OCI-LY1 (cell line): Measurements from ENCODE around the gene ZBTB16.

Experiments
- EZH2 ChIP-seq: fragments of 200-600 bp; sonication (generic), shearing (Covaris generic); IDR thresholded peaks from 2 replicates; pipeline ENCODE4 v1.8.0; 2017; ENCODE audit warnings: borderline replicate concordance, mixed run types, mild to moderate bottlenecking, antibody characterized with exemption, low read length, moderate library complexity, mixed read lengths
- TF ChIP-seq, protein P1 (sequence below): fragments of 200-600 bp; sonication (generic), shearing (Covaris generic); IDR thresholded peaks from 2 replicates; pipeline ENCODE4 v1.5.1; 2017; ENCODE audit warnings: mild to moderate bottlenecking, antibody characterized with exemption, low read length, moderate library complexity, mixed read lengths

- TF ChIP-seq, protein P1, sequence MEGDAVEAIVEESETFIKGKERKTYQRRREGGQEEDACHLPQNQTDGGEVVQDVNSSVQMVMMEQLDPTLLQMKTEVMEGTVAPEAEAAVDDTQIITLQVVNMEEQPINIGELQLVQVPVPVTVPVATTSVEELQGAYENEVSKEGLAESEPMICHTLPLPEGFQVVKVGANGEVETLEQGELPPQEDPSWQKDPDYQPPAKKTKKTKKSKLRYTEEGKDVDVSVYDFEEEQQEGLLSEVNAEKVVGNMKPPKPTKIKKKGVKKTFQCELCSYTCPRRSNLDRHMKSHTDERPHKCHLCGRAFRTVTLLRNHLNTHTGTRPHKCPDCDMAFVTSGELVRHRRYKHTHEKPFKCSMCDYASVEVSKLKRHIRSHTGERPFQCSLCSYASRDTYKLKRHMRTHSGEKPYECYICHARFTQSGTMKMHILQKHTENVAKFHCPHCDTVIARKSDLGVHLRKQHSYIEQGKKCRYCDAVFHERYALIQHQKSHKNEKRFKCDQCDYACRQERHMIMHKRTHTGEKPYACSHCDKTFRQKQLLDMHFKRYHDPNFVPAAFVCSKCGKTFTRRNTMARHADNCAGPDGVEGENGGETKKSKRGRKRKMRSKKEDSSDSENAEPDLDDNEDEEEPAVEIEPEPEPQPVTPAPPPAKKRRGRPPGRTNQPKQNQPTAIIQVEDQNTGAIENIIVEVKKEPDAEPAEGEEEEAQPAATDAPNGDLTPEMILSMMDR = no peak
- no peak for TF ChIP-seq EZH2
These were observed 150.4 kb downstream of the ZBTB16 start for GRCh38 chr11:114209904-114210303.
